Bone marrow (tissue), 2 donors: Measurements from ENCODE around the gene HSD17B2.
"Not testable (repeated sequence)": the region's sequence is repeated elsewhere in the genome, so short reads cannot be mapped to it uniquely, and the experiment has no call there.

Experiments
- DNase-seq, 2 donors: peaks; one replicate each; lab custom pipeline; 2025; lab: John Stamatoyannopoulos, UW

The HSD17B2 gene

GRCh38 chr16:82082097-82082496, 47.0 kb downstream of the HSD17B2 start:
- no peak for DNase-seq

DNA sequence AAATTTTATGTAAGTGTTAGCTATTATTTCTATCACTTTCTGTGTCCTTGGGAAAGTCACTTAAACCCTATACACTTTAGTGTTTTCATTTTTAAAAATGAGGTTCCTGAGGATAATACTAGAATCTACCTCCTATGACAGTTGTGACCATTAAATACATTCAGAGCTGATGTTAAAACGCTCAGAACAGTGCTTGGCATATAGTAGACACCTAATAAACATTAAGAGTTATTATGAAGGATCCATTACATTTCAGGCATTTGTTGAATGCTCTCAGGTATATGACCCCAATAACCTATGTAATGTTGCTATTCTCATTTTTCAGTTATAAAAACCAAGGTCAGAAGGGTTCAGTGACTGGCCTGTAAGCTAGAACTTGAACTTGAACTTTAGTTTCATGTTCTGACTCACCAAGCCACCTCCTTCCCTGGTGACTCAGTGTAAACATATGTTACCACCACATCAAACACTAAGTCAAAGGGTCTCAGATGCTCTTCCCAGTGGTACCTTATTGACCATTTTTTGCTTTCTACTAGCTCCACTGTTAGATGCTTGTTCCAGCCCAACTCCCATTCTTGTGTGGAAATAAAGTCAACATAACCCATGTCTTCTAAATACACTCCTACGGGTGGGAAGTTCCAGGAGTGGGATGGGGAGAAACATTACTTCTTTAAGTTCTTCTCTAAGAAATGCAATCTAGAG, 47.6 kb downstream of the HSD17B2 start:
- no peak for DNase-seq

- DNase-seq, result no peak
These were observed 48.8 kb downstream of the HSD17B2 start for GRCh38 chr16:82083710-82084353.

DNA sequence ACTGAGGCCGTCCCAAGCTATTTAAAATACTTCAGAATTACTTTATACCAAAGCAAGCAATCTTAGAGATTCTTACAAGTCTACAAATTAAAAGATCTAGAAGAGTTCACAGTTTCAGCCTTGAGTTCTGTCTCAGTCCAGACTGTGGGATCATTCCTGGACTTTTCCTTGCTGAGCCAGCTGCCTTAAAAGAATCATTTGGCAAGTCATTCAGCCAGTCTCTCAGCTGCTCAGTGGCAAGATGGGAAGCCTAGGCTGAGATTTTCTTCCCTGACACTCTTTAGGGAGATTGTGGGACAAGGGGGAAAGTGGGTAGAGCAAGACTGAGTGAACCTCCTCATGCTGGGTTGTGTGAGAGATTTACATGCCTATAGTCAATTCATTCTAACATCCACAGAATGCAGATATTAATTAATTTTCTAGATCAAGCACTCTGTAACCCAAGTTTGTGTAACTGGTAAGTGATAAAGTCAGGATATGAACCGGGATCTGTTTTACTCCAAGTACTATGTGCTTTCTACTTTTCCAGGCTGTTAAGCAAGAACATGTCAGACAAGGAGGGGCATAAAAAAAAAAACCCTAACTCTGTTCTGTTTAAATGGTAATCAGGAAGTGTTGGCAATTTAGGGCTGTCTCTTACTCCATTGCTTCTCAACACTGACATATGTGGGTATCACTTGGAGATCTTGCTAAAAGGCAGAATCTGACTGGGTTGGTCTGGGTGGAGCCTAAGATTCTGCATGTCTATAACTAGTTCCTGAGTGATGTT, 50.1 kb downstream of the HSD17B2 start:
- DNase-seq, result no peak

DNA sequence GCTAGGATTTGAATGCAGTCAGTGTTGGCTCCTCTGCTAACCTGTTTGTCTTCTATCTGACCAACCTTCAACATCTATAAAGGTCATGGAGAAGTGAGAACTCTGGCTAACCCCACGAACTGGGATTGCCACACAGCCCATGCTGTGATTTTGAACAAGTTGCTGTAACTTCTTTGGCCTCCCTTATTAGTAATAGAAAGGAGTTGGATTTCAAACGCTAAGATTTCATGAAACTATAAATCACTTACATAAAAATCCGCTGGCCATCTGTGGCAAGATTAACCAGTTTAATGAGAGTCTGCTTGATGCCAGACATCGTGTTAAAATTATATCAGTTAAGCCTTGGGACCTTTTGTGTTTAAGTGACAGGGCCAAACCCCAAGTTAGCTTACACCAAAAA, 53.4 kb downstream of the HSD17B2 start:
- DNase-seq, result no peak

DNA sequence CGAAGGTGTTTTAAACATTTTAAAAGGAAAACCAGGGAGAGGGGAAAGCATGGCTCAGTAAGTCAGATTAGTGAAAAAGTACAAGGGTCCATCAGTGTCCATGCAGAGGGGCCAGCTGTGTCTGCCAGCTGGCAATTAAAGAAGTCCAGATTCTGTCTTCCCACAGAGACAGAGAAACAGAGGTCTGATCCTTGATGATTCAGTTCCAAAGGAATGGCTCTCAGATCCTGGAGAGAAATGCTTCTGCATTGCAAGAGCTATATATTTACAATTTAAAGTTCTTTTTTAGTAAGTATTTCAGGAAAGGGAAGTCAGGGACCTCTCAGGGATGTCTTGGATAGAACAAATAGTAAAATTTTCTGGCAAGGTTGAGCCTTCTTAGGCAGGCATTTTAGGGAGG, 56.2 kb downstream of the HSD17B2 start:
- no peak for DNase-seq

GRCh38 chr16:82092711-82093110, 57.7 kb downstream of the HSD17B2 start:
- DNase-seq, result no peak

DNA sequence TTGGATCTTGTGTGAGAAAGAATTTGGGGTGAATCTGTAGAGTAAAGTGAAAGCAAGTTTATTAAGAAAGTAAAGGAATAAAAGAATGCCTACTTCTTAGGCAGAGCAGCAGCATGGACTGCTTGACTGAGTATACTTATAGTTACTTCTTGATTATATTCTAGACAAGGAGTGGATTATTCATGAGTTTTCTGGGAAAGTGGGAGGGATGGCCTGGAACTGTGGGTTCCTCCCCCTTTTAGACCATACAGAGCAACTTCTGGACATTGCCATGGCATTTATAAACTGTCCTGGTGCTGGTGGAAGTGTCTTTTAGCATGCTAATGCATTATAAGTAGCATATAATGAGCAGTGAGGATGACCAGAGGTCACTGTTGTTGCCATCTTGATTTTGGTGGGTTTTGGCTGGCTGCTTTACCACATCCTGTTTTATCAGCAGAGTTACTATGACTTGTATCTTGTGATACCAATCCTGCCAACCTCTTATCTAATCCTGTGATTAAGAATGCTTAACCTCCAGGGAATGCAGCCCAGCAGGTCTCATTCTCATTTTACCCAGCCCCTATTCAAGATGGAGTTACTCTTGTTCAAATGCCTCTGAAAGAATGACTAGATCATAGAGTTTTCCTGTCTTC, 58.7 kb downstream of the HSD17B2 start:
- no peak for DNase-seq

GRCh38 chr16:82094942-82095540, 60.0 kb downstream of the HSD17B2 start:
- no peak for DNase-seq

DNA sequence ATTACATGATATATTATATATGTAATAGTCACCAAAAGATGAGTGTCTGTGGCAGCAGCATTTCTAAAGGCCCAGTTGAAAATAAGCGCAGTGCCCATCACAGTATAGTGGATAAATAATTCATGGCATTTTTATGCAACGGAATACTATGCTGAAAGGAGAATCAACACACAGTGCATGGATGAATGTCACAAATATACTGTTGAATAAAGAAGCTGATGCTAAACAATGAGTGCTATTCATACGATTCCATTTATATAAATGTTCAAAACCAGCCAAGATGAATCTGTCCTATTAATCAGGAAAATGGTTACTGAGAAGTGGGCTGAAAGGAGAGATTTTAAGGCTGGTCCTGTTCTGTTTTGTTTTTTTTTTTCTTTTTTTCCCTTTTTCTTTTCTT, 61.6 kb downstream of the HSD17B2 start:
- DNase-seq, result no peak

DNA sequence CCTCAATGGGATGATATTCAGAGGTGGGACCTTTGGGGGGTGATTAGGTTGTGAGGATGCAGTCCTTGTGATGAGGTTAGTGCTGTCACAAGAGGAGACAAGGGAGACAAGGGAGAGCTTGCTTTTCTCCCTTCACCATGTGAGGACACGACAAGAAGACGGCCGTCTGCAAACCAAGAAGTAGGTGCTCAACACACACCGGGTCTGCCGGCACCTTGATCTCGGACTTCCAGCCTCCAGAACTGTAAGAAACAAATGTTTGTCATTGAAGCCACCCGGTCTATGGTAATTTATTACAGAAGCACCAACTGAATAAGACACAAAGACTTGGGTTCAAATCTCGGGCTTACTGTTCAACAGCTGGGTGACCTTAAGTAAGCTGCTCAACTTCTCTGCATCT, 70.1 kb downstream of the HSD17B2 start:
- DNase-seq, result no peak

GRCh38 chr16:82108100-82108499, 73.0 kb downstream of the HSD17B2 start:
- DNase-seq, result no peak

DNA sequence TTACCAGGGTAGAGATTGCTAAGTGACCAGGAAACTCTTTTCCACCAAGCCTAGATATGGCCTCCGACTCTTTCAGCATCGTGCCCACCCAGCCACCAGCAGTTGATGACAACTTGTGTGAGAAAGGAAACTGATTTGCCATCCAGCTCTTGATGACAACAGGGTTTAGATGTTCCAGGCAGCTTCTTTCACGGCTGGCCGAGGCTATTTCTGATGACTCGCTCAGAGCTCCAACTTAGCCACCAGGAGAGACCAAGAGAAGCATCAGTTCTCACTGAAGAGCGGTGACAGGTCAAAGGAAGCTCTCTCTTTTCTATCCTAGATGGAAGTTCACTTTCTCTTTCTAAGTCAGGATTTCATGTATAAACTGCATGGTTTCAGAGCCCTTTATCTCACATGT, 73.7 kb downstream of the HSD17B2 start:
- DNase-seq, result no peak

GRCh38 chr16:82109266-82109665, 74.2 kb downstream of the HSD17B2 start:
- DNase-seq, result not testable (repeated sequence)

- no peak for DNase-seq
These were observed 76.9 kb downstream of the HSD17B2 start for GRCh38 chr16:82111944-82112343.

- DNase-seq, result no peak
These were observed 78.7 kb downstream of the HSD17B2 start for GRCh38 chr16:82113741-82114140.

DNA sequence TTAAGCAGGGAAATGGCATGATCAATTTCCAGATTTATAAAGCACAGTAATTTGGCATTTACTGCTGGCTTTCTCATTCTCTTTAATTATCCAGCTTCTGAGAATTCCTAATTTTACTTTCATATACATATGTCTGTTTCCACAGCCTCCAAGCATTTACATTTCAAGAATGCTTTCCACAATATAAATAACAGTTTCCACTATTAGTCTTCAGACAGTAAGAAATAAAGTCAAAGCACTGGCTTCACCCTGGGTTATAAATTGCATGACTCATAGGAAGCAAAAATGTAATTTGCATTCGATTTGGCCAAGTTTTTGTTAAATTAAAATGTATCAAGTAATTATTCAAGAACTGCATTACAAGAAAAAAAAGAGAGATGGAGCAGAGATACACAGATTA, 81.5 kb downstream of the HSD17B2 start:
- no peak for DNase-seq

- no peak for DNase-seq
These were observed 83.7 kb downstream of the HSD17B2 start for GRCh38 chr16:82118749-82119148.

DNA sequence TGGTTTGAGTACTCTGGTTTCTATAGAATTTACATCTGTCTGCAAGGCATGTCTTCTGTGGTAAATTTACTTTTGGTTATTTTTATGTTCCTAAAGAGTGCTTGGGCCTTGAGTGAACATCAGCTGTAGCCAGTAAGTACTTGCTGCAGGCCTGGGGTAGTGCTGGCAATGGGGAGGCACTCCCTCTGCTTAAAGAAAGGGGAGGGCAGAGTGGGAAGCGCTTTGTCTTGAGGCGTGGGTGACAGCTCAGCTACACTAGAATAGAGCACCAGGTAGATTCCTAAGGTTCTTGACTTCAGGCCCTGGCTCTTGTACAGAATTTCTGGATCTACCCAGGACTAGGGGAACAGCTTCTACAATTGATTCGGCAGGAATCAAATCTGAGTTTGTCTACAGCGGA, 84.4 kb downstream of the HSD17B2 start:
- DNase-seq, result no peak

GRCh38 chr16:82124651-82125050, 89.6 kb downstream of the HSD17B2 start:
- DNase-seq, result no peak

- no peak for DNase-seq
These were observed 94.8 kb downstream of the HSD17B2 start for GRCh38 chr16:82129881-82130280.

- DNase-seq, result no peak
These were observed 98.7 kb downstream of the HSD17B2 start for GRCh38 chr16:82133798-82134197.
